GM12892 (cell line): ENCODE results near the gene UBE3D.

Source experiments
- POLR2A ChIP-seq: IDR thresholded peaks from 2 replicates; pipeline ENCODE4 v1.6.1; 2011; ENCODE audit warnings: low read depth, low read length, control low read depth
- POLR2AphosphoS5 ChIP-seq: IDR thresholded peaks from 2 replicates; pipeline ENCODE4 v1.6.1; 2011; ENCODE audit warnings: low read depth, low read length, control low read depth
- TAF1 ChIP-seq: IDR thresholded peaks from 2 replicates; pipeline ENCODE4 v1.6.1; 2011; ENCODE audit warnings: low read depth, mild to moderate bottlenecking, control low read depth, low read length, borderline replicate concordance

- TF ChIP-seq POLR2A: no peak
- TF ChIP-seq TAF1: no peak
- TF ChIP-seq POLR2AphosphoS5: no peak
Measured at GRCh38 chr6:82921258-82921657, 144.4 kb downstream of the UBE3D start.
